Hepatocyte (in vitro differentiated cells): ENCODE measurements around the gene GRIN3A. TPM values are rescaled to one million over a fixed set of nuclear protein-coding genes. Genes with fewer than 3 reads are reported as not detected.

Experiments
- DNase-seq: peaks from one replicate; pipeline ENCODE4 v3.0.0-alpha.2; 2016; ENCODE audit warnings: low spot score
- H2AFZ ChIP-seq: fragments of 200-600 bp; sonication (generic); 2 replicates; pipeline ENCODE4 v1.6.0; 2016; ENCODE audit warnings: antibody characterized with exemption, mild to moderate bottlenecking
- H3K27ac ChIP-seq: fragments of 200-600 bp; sonication (generic); 2 replicates; pipeline ENCODE4 v1.5.1; 2016; ENCODE audit warnings: mild to moderate bottlenecking
- H3K27me3 ChIP-seq: fragments of 200-600 bp; sonication (generic); 2 replicates; pipeline ENCODE4 v1.6.1; 2016
- H3K36me3 ChIP-seq: fragments of 200-600 bp; sonication (generic); replicated peaks from 2 replicates; pipeline ENCODE4 v1.5.1; 2016; ENCODE audit warnings: low read depth; ENCODE audit not compliant: insufficient read depth
- H3K4me1 ChIP-seq: fragments of 200-600 bp; sonication (generic); 2 replicates; pipeline ENCODE4 v1.5.1; 2016; ENCODE audit warnings: mild to moderate bottlenecking, moderate library complexity; ENCODE audit not compliant: insufficient read depth
- H3K4me2 ChIP-seq: fragments of 200-600 bp; sonication (generic); 2 replicates; pipeline ENCODE4 v1.6.0; 2016
- H3K4me3 ChIP-seq: fragments of 200-600 bp; sonication (generic); 2 replicates; pipeline ENCODE4 v1.5.1; 2016; ENCODE audit warnings: mild to moderate bottlenecking
- H3K79me2 ChIP-seq: fragments of 200-600 bp; sonication (generic); 2 replicates; pipeline ENCODE4 v1.6.0; 2017; ENCODE audit warnings: mild to moderate bottlenecking
- H3K9me2 ChIP-seq: fragments of 200-600 bp; sonication (generic); replicated peaks from 2 replicates; pipeline ENCODE4 v1.6.0; 2017; ENCODE audit warnings: mild to moderate bottlenecking; ENCODE audit not compliant: insufficient read depth
- H3K9me3 ChIP-seq: fragments of 200-600 bp; sonication (generic); 2 replicates; pipeline ENCODE4 v1.5.1; 2016; ENCODE audit warnings: low read depth, mild to moderate bottlenecking
- H4K20me1 ChIP-seq: fragments of 200-600 bp; sonication (generic); 2 replicates; pipeline ENCODE4 v1.6.0; 2016; ENCODE audit warnings: mild to moderate bottlenecking; ENCODE audit not compliant: insufficient read depth, poor library complexity, severe bottlenecking
- CTCF ChIP-seq: fragments of 200-600 bp; sonication (generic); IDR thresholded peaks from 2 replicates; pipeline ENCODE4 v1.5.1; 2016; ENCODE audit warnings: antibody characterized with exemption, mild to moderate bottlenecking; ENCODE audit not compliant: poor library complexity
- EZH2 ChIP-seq: fragments of 200-600 bp; sonication (generic); IDR thresholded peaks from 2 replicates; pipeline ENCODE4 v1.6.1; 2016; ENCODE audit warnings: antibody characterized with exemption, mild to moderate bottlenecking, borderline replicate concordance
- EZH2phosphoT487 ChIP-seq: fragments of 200-600 bp; sonication (generic); IDR thresholded peaks from one replicate; pipeline ENCODE4 v1.6.1; 2018; ENCODE audit warnings: antibody characterized with exemption, mild to moderate bottlenecking, low read depth, moderate library complexity; ENCODE audit not compliant: unreplicated experiment, severe bottlenecking
- WGBS: methylation state at CpG from one replicate; pipeline ENCODE4 v1.1.6; 2016; ENCODE audit warnings: low lambda C conversion rate; ENCODE audit errors: missing lambda C conversion rate; 5-methylcytosine and 5-hydroxymethylcytosine counted together
- polyA plus RNA-seq: library from polyadenylated mRNA; unstranded; fragments of >200 nt; fragmentation: Nextera tagmentation; extraction: Ambion mirVana; gene quantifications from 2 replicates; pipeline ENCODE4 v1.2.1, GENCODE V29; 2016
- total RNA-seq: library from RNA; depleted of rRNA; stranded (reverse); fragments of >200 nt; gene quantifications from 2 replicates; pipeline ENCODE4 v1.2.3, GENCODE V29; 2014

The GRIN3A gene
- total and polyA plus RNA-seq, 2 experiments from 2014 or later, result 0.10 TPM; not detected in 1

- Histone ChIP-seq H3K9me2 (no peaks in the 10 kb centered on the region), H3K4me3 (no peak overlapping the region), H3K4me1 (peaks cover 4% of the 10 kb centered on the region), H2AFZ (no peak overlapping the region), H4K20me1 (no peaks in the 10 kb centered on the region), H3K9me3 (no peaks in the 10 kb centered on the region), H3K36me3 (no peaks in the 10 kb centered on the region), H3K4me2 (no peak overlapping the region), H3K27ac (no peak overlapping the region), H3K79me2 (no peaks in the 10 kb centered on the region), H3K27me3 (no peaks in the 10 kb centered on the region)
- no peak for DNase-seq
- TF ChIP-seq CTCF (no peak), EZH2phosphoT487 (no peak), EZH2 (no peak)
These were observed 163.6 kb downstream of the GRIN3A start for GRCh38 chr9:101574731-101575333.

- no peaks in the 10 kb centered on the region for H3K36me3 ChIP-seq
- no peaks in the 10 kb centered on the region for H3K9me3 ChIP-seq
- H4K20me1 ChIP-seq, result no peaks in the 10 kb centered on the region
- H3K27me3 ChIP-seq, result no peaks in the 10 kb centered on the region
- no peak for DNase-seq
- H3K79me2 ChIP-seq, result no peaks in the 10 kb centered on the region
- no peak overlapping the region for H3K4me3 ChIP-seq
- H3K4me1 ChIP-seq, result peaks cover 4% of the 10 kb centered on the region
- H3K4me2 ChIP-seq, result no peak overlapping the region
- 86% methylated on average over 2 of the region's 2 CpGs for WGBS
- H2AFZ ChIP-seq, result no peak overlapping the region
- H3K27ac ChIP-seq, result no peak overlapping the region
- TF ChIP-seq EZH2 (no peak), EZH2phosphoT487 (no peak), CTCF (no peak)
- H3K9me2 ChIP-seq, result no peaks in the 10 kb centered on the region
These were observed 166.1 kb downstream of the GRIN3A start for GRCh38 chr9:101572316-101572715.

- DNase-seq, result no peak
- TF ChIP-seq EZH2 (no peak), EZH2phosphoT487 (no peak), CTCF (no peak)
- Histone ChIP-seq H3K4me1 (peaks cover 4% of the 10 kb centered on the region), H3K4me2 (no peak overlapping the region), H3K36me3 (no peaks in the 10 kb centered on the region), H3K4me3 (no peak overlapping the region), H3K27me3 (no peaks in the 10 kb centered on the region), H3K9me3 (no peaks in the 10 kb centered on the region), H3K27ac (no peak overlapping the region), H2AFZ (no peak overlapping the region), H3K9me2 (no peaks in the 10 kb centered on the region), H3K79me2 (no peaks in the 10 kb centered on the region), H4K20me1 (no peaks in the 10 kb centered on the region)
- WGBS, result 88% methylated on average over 1 of the region's 1 CpG
These were observed 167.3 kb downstream of the GRIN3A start for GRCh38 chr9:101571114-101571513.
